GM21367 (cell line): ENCODE results near the gene PRKCD.

ENCODE experiments used
- ATAC-seq: cut with Tn5 transposase; IDR thresholded peaks from one replicate; pipeline ENCODE4 v1.9.1; 2021; ENCODE audit not compliant: unreplicated experiment

PRKCD gene

GRCh38 chr3:53230789-53231188 is 69.8 kb downstream of the PRKCD start:
- ATAC-seq: no peak

GRCh38 chr3:53231532-53232511 is 70.8 kb downstream of the PRKCD start:
- ATAC-seq: no peak

GRCh38 chr3:53232641-53233377 is 71.8 kb downstream of the PRKCD start:
- ATAC-seq: no peak

GRCh38 chr3:53234130-53234840 is 73.3 kb downstream of the PRKCD start:
- no peak for ATAC-seq

GRCh38 chr3:53234841-53235232 is 73.8 kb downstream of the PRKCD start:
- ATAC-seq: no peak

- no peak for ATAC-seq
These were observed 74.5 kb downstream of the PRKCD start for GRCh38 chr3:53235545-53235944.

GRCh38 chr3:53236112-53236841 is 75.3 kb downstream of the PRKCD start:
- no peak for ATAC-seq

- ATAC-seq: no peak
These were observed 77.2 kb downstream of the PRKCD start for GRCh38 chr3:53238051-53238850.

GRCh38 chr3:53238886-53239285 is 77.9 kb downstream of the PRKCD start:
- ATAC-seq: no peak

GRCh38 chr3:53239800-53240199 is 78.8 kb downstream of the PRKCD start:
- ATAC-seq: no peak

- no peak for ATAC-seq
These were observed 80.3 kb downstream of the PRKCD start for GRCh38 chr3:53240989-53241972.

- no peak for ATAC-seq
These were observed 81.1 kb downstream of the PRKCD start for GRCh38 chr3:53242155-53242554.
